ENCODE data around the gene CTRB1.

DNA sequence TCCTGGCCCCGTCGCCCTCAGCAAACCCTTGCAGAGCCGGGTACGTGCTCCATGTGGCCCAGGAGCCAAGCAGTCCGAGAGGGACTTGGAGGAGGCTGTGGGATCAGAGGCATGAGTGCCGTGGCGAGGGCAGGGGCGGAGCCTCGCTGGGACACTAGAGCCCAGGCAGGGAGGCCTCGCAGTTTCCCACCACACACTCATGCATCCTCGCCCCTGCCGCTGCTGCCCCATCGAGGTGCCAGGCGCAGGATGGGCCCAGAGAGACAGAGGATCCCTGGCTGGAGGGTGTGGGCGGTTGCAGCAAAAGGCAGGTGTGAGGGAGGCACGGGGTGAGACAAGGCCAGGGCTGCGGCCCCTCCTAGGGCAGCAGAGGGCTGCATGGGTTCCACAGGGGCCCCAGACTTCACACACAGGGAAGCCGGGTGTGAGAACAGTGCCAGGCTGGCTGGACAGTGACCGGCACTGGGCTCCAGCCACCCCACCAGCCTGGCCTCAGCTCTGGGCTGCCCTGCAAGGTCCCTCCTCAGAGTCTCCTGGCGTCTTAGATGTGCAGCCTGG lies 25.0 kb downstream of the CTRB1 start:
- TF ChIP-seq EZH2 (IDR thresholded peaks at IDR 0.05; ENCODE audit: borderline replicate concordance, low read length) = no peak
- no peak for TF ChIP-seq CTCF (conservative IDR thresholded peaks at IDR 0.05 in 1 of 2, IDR thresholded peaks at IDR 0.05 in 1 of 2; ENCODE audit: extremely low read depth in 1 of 2, insufficient read depth in 1 of 2, low read depth in 1 of 2, low read length in 2 of 2)

Measured in mammary epithelial cell (primary cell).